Measurements from ENCODE around the gene LCLAT1. TPM values are rescaled to one million over a fixed set of nuclear protein-coding genes. Genes with fewer than 3 reads are reported as not detected.
A peak's percentile ranks its signal among the peaks of the same experiment; 100 is the strongest.

Gene LCLAT1
- total RNA-seq, 1 experiment from 2014 or later: 10.5 TPM

DNA sequence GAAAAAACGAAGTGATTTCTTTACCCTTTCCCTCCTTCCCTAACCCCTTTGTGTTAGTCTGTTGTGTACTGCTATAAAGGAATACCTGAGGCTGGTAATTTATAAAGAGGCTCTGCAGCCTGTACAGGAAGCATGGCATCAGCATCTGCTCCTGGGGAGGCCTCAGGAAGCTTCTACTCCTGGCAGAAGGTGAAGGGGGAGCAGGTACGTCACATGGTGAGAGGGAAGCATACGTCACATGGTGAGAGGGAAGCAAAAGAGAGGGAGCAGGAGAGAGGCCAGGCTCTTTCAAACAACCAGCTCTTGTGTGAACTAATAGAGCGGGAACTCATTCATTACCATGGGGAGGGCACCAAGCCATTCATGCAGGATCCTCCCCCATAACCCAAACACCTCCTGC lies 234.0 kb downstream of the LCLAT1 start:
- H3K4me3 ChIP-seq (ENCODE audit: insufficient read depth, low read depth, low read length): no peak overlapping the region
- no peaks in the 10 kb centered on the region for H3K36me3 ChIP-seq (replicated peaks; ENCODE audit: control insufficient read depth, insufficient read depth, low read length)
- no peak for DNase-seq
- H3K27me3 ChIP-seq (ENCODE audit: control insufficient read depth, insufficient read depth, low read length): no peaks in the 10 kb centered on the region

DNA sequence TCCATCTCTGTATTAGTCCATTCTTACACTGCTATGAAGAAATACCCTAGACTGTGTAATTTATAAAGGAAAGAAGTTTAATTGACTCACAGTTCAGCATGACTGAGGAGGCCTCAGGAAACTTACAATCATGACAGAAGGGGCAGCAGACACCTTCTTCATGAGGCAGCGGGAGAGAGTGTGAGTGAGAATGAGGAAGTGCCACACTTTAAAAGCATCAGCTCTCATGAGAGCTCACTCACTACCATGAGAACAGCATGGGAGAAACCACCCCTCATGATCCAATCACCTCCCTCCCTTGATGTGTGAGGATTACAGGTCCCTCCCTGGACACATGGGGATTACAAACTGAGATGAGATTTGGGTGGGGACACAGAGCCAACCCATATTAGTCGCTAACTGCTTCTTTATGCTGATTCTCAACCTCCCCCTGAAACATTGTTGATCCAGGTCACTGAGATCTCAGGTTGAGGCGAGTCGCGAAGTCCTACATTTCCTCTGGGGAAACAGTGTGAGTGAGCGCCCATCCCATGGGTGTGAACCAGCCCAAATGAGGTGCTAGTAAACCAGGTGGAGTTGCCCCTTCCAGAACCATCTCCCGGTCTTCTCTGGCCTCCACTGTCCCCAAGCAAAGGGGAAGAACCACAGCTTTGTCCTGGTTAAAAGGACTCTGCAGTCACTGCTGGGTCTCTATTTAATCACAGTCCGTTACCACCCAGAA lies 236.3 kb downstream of the LCLAT1 start:
- Histone ChIP-seq H3K36me3 (replicated peaks; ENCODE audit: control insufficient read depth, insufficient read depth, low read length) (no peaks in the 10 kb centered on the region), H3K27me3 (ENCODE audit: control insufficient read depth, insufficient read depth, low read length) (no peaks in the 10 kb centered on the region), H3K4me3 (ENCODE audit: insufficient read depth, low read depth, low read length) (no peak overlapping the region)
- no peak for DNase-seq

DNA sequence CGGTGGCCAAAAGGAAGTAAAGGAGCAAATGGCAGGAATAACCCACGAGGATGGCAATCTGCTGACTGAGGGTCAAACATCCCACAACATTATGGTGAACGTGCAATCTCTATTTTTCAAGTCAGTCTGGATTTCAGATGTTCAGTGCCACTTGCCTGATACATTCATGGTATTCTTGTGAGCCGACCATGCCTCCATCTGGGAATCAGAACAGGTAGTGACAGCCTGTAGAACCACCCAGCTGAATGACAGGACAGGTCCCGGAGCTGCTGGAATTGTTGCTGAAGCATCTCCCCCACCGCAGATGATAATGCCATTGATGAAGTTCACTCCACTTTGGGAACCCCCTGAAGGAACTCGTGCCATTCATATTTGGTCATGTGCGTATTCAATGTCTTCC lies 237.0 kb downstream of the LCLAT1 start:
- DNase-seq: no peak
- Histone ChIP-seq H3K27me3 (ENCODE audit: control insufficient read depth, insufficient read depth, low read length) (no peaks in the 10 kb centered on the region), H3K4me3 (ENCODE audit: insufficient read depth, low read depth, low read length) (no peak overlapping the region)

DNA sequence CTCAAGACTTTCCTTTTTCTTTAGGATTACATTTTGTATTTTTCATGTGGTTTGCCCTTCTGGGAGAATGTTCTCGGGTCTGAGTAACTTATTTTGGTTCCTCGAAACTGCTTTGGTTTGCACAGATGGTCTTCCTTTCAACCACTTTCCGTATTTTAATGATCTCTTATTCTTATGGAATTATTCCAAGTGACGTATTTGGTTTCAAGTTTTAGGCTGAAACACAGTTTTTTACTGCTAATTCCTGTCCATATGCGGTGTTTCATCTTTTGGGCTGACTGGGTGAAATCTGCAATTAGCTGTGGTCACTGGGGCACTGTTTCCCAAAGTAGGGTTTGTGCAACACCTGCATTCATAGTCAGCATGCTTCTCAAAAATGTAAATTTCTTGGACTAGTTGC lies 237.5 kb downstream of the LCLAT1 start:
- no peak overlapping the region for H3K4me3 ChIP-seq (ENCODE audit: insufficient read depth, low read depth, low read length)
- no peaks in the 10 kb centered on the region for H3K27me3 ChIP-seq (ENCODE audit: control insufficient read depth, insufficient read depth, low read length)
- H3K36me3 ChIP-seq (replicated peaks; ENCODE audit: control insufficient read depth, insufficient read depth, low read length): no peaks in the 10 kb centered on the region
- DNase-seq: no peak

More for the DNA sequence above, 237.0 kb downstream of the LCLAT1 start:
- H3K36me3 ChIP-seq (replicated peaks; ENCODE audit: control insufficient read depth, insufficient read depth, low read length): no peaks in the 10 kb centered on the region

DNA sequence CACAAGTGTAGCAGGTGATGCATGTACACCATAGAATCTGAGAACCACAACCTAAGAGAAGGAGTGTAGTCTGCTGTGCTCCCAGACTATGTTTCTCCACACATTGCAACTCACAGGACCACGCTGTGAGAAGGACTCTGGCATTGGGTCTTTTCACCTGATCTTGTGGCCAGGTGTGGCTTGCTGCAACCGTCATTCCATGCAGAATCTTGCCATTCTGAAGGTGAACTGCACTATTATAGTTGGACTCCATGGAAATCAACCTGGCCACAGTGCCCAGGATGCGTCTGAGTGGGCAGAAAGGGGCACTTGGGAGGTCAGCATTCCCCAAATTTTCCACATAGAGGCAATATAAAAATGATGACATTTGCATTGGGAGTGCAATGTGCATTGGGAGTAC lies 237.9 kb downstream of the LCLAT1 start:
- H3K36me3 ChIP-seq (replicated peaks; ENCODE audit: control insufficient read depth, insufficient read depth, low read length): no peaks in the 10 kb centered on the region
- DNase-seq: no peak
- H3K4me3 ChIP-seq (ENCODE audit: insufficient read depth, low read depth, low read length): no peak overlapping the region
- H3K27me3 ChIP-seq (ENCODE audit: control insufficient read depth, insufficient read depth, low read length): no peaks in the 10 kb centered on the region

DNA sequence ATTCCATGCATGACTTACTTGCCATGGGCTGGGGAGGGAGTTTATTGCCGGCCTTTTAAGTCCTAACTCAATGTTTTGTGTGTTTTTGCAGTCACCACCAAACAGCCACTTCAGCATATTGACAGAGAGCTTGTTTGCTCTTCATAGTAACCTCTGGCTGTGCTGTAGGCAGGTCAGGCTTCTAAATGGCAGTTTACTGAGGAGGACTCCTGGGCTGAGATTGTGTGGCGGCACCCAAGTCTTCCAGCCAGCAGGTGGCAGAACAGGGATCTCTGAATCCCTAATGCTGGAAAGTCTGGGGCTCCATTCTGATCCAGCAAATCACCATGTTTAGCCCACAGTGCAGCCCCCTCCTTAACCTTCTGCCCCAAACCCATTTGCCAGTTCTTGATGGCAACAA lies 239.0 kb downstream of the LCLAT1 start:
- Histone ChIP-seq H3K4me3 (ENCODE audit: insufficient read depth, low read depth, low read length) (no peak overlapping the region), H3K36me3 (replicated peaks; ENCODE audit: control insufficient read depth, insufficient read depth, low read length) (no peaks in the 10 kb centered on the region), H3K27me3 (ENCODE audit: control insufficient read depth, insufficient read depth, low read length) (no peaks in the 10 kb centered on the region)
- DNase-seq: peak; percentile 70

DNA sequence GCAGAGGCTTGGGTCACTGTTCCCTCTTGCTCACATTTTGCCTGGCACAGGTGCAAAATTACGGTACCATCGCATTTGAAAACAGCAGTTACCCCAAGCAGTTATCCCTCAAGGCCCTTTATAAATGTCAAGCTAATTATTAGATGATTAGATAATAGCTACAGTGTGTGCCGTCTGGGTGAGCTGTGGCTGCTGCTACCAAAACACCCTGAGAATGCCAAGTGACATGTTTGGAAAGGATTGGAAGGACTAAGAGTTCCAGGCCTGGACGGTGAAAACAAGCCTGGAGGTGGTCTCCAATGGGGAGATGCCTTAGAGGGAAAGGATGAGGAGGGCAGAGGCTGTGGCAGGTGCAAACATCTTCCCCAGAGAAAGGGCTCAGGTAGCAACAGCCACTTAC lies 239.6 kb downstream of the LCLAT1 start:
- no peaks in the 10 kb centered on the region for H3K36me3 ChIP-seq (replicated peaks; ENCODE audit: control insufficient read depth, insufficient read depth, low read length)
- no peaks in the 10 kb centered on the region for H3K27me3 ChIP-seq (ENCODE audit: control insufficient read depth, insufficient read depth, low read length)
- no peak overlapping the region for H3K4me3 ChIP-seq (ENCODE audit: insufficient read depth, low read depth, low read length)
- DNase-seq: no peak

DNA sequence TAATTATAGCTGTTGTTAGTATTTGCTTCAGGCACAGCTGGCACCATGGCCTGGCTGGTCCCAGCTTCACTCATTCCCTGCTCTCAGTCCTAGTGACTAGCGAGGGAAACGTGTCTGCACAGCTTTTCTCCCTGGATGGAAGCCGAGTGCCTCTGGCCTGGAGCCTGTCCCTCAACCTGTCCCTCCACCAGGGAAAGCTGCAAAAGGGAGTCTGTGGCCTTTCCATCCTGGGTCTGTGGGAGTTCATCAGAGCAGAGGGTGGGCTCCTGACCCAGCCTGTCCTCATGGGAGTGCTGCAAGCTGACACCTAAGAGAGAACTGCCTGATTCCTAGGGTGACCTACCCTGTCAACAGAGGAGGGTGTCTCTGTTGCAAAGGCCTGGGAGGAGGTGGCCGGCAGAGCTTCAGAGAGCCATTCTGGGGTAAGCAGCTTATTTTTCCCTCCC lies 241.9 kb downstream of the LCLAT1 start:
- DNase-seq: no peak
- H3K27me3 ChIP-seq (ENCODE audit: control insufficient read depth, insufficient read depth, low read length): no peaks in the 10 kb centered on the region
- no peak overlapping the region for H3K4me3 ChIP-seq (ENCODE audit: insufficient read depth, low read depth, low read length)
- no peaks in the 10 kb centered on the region for H3K36me3 ChIP-seq (replicated peaks; ENCODE audit: control insufficient read depth, insufficient read depth, low read length)

DNA sequence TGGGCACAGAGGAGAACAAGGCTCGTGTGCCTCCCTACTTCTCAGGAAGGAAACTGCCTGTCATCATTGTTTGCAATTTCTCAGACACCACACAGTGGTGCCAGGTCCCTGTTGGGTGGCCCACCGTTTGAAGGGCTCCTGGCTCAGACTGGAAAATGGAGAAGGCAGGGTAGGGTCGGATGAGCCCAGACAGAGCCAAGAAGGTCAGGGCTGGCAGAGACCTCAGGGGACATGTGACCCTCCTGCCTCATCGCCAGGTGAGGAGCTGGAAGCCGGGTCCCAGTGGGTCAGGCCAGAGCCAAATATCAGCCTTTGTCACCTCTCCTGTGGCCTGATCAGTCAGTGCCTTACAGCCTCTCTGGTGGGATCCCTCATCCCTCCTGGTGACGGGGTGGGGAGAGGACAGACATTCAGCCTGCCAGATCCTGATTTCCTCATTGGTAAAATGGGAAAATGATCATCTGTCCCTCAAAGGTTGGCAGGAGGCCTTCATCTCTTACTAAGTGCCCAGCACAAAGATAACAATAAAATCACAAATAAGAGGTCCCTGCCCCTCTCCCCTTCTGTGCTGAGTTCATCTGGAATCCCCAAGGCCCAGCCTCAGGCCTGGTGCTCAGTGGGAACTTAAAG lies 242.6 kb downstream of the LCLAT1 start:
- H3K4me3 ChIP-seq (ENCODE audit: insufficient read depth, low read depth, low read length): no peak overlapping the region
- H3K36me3 ChIP-seq (replicated peaks; ENCODE audit: control insufficient read depth, insufficient read depth, low read length): no peaks in the 10 kb centered on the region
- no peaks in the 10 kb centered on the region for H3K27me3 ChIP-seq (ENCODE audit: control insufficient read depth, insufficient read depth, low read length)
- DNase-seq: no peak

DNA sequence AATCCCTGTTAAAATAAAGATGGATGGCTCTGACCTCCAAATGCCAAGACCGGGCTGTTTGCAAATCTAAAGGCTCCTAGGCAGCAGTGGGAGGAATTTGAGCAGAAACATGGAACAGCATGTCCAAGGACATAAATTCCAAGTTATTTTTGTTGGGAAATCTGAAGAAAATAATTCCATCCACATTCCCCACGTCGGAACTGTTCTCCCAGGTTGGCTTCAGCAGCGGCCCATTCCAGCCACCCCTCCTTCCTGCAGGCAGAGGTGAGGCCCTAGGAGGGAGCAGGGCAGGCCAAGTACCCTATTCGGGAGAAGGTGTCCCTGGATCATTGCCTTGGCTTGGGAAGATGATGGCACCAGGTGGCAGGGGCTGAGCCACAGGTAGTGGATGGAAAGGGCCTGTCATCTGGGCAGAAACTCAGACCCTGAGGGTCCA lies 243.1 kb downstream of the LCLAT1 start:
- Histone ChIP-seq H3K4me3 (ENCODE audit: insufficient read depth, low read depth, low read length) (no peak overlapping the region), H3K36me3 (replicated peaks; ENCODE audit: control insufficient read depth, insufficient read depth, low read length) (no peaks in the 10 kb centered on the region), H3K27me3 (ENCODE audit: control insufficient read depth, insufficient read depth, low read length) (no peaks in the 10 kb centered on the region)
- DNase-seq: no peak

DNA sequence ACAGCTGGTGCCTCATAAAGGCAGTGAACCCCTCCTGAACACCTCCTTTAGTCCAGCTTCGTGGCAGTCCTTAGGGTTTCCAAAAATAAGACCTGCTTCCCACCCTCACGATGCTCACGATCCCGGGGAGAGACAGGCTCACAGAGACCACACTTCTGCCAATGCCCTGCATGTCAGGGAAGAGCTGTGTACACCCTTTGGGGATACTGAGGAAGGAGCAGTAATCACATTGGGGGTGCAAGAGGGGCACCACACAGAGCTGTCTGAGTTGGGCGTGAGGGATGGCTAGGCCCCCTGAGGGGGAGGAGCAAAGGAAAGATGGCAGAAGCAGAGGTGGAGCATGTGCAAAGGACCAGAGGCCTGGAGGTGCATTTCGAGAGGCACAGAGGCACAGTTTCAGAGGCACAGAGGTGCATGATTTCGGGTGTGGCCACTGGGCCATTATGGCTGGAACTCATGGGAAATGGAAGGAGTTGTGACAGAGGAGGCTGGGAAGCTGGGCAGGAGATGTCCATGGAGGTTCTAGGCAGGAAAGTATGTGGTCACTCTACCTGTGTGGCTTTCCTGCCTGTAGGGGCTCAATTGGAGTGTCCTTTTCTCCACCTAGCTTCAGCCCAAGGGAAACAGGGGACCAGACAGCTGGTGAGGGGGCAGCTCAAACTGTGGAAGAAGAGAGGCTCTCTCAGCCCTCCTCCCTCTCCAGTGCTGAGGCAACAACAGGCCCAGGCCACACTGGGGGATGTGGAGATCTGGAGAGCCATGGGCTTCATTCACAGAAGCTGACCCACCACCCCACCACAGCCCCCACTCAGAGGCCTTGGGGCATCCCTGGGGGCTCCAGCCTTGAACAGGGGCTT lies 244.3 kb downstream of the LCLAT1 start:
- H3K27me3 ChIP-seq (ENCODE audit: control insufficient read depth, insufficient read depth, low read length): no peaks in the 10 kb centered on the region
- no peak for DNase-seq
- H3K36me3 ChIP-seq (replicated peaks; ENCODE audit: control insufficient read depth, insufficient read depth, low read length): no peaks in the 10 kb centered on the region
- no peak overlapping the region for H3K4me3 ChIP-seq (ENCODE audit: insufficient read depth, low read depth, low read length)

DNA sequence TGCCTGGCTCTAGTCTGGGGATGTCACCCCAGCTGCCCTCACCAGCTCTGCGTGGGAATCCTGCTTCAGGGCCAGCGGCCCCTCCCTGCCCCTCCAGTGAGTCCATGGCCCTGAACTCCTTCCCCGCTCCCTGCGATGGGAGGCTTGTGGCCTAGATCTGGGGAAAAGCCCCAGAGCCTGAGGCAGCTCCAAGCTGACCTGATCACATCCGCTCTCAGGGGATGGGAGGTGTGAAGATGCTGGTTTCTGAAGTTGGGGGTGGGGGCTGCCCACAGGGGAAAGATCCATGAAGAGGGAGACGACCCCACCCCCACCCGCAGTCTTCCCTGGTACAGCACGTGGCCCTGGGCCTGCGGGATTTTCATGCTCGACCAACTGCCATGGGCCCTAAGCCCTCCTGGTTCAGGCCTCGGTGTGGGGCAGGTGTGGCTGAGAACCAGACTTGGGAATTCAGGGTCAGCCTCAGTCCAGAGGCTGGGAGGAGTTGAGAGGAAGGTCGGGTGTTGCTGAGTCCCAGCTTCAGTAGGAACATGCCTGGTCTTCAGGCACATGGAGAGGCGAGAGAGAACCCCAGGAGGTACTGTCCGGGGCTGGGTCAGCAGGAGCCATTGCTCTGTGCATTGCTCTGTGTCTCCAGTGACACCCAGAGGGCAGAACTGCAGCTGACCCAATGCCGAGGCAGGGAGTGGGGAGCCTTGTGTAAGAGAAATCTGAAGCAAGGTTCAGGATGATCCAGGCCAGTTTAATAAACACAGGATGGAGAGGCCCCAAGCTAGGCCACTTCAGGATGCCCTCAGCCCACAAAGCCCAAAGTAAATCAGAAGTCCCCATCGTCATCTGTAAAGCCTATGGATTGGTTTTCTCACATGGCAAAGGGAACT lies 245.1 kb downstream of the LCLAT1 start:
- H3K27me3 ChIP-seq (ENCODE audit: control insufficient read depth, insufficient read depth, low read length): no peaks in the 10 kb centered on the region
- no peak for DNase-seq
- H3K36me3 ChIP-seq (replicated peaks; ENCODE audit: control insufficient read depth, insufficient read depth, low read length): no peaks in the 10 kb centered on the region
- no peak overlapping the region for H3K4me3 ChIP-seq (ENCODE audit: insufficient read depth, low read depth, low read length)

DNA sequence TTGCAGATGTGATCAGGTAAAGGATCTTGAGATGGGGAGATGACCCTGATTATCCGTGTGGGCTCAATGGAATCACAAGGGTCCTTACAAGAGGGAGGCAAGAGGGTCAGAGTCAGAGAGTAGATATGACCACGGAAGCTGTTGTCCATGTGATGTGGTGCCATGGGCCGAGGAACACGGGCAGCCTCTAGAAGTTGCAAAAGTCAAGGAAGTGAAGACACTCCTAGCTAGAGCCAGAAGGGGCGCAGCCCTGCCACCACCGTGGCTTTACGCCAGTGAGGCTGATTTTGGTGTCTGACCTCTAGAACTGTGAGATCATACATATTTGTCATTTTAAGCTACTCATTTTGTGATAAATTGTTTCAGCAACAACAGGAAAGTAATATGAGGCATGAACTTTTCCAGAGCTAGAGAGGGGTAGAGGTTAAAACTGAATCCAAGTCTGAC lies 245.8 kb downstream of the LCLAT1 start:
- no peak overlapping the region for H3K4me3 ChIP-seq (ENCODE audit: insufficient read depth, low read depth, low read length)
- no peaks in the 10 kb centered on the region for H3K27me3 ChIP-seq (ENCODE audit: control insufficient read depth, insufficient read depth, low read length)
- no peaks in the 10 kb centered on the region for H3K36me3 ChIP-seq (replicated peaks; ENCODE audit: control insufficient read depth, insufficient read depth, low read length)
- DNase-seq: no peak
